AG10803 (cell line): Measurements from ENCODE around the gene SLC8A1.

Experiments used
- DNase-seq: peaks from one replicate; pipeline ENCODE4 v3.0.0; 2010; ENCODE audit warnings: low read depth
- H3K4me3 ChIP-seq: 2 replicates; pipeline ENCODE4 v1.5.1; 2011; ENCODE audit warnings: mild to moderate bottlenecking, low read length, control low read depth
- CTCF ChIP-seq: conservative IDR thresholded peaks from 2 replicates; pipeline ENCODE4 v1.5.1; 2011; ENCODE audit warnings: mild to moderate bottlenecking, low read length, control low read depth, inconsistent platforms

SLC8A1 gene

GRCh38 chr2:40192864-40193669 lies 258.8 kb downstream of the SLC8A1 start:
- no peak overlapping the region for H3K4me3 ChIP-seq
- DNase-seq: peak; percentile 51

GRCh38 chr2:40190457-40190856 lies 261.4 kb downstream of the SLC8A1 start:
- no peak overlapping the region for H3K4me3 ChIP-seq
- TF ChIP-seq CTCF: no peak
- no peak for DNase-seq

More at GRCh38 chr2:40192864-40193669, 258.8 kb downstream of the SLC8A1 start:
- TF ChIP-seq CTCF: no peak

GRCh38 chr2:40189881-40190280 lies 262.0 kb downstream of the SLC8A1 start:
- H3K4me3 ChIP-seq: no peak overlapping the region
- no peak for TF ChIP-seq CTCF
- no peak for DNase-seq

- no peak for TF ChIP-seq CTCF
- H3K4me3 ChIP-seq: no peak overlapping the region
- DNase-seq: no peak
These were observed 264.8 kb downstream of the SLC8A1 start for GRCh38 chr2:40187054-40187453.

- DNase-seq: no peak
- no peak overlapping the region for H3K4me3 ChIP-seq
- TF ChIP-seq CTCF: no peak
These were observed 267.3 kb downstream of the SLC8A1 start for GRCh38 chr2:40184551-40184950.

GRCh38 chr2:40181855-40182254 lies 270.0 kb downstream of the SLC8A1 start:
- no peak overlapping the region for H3K4me3 ChIP-seq
- TF ChIP-seq CTCF: no peak
- DNase-seq: no peak

- TF ChIP-seq CTCF: no peak
- no peak for DNase-seq
- no peak overlapping the region for H3K4me3 ChIP-seq
These were observed 272.1 kb downstream of the SLC8A1 start for GRCh38 chr2:40179801-40180200.
